CD14-positive monocyte (primary cell): ENCODE results near the gene ATP1B3. TPM values are rescaled to one million over a fixed set of nuclear protein-coding genes. Genes with fewer than 3 reads are reported as not detected.

Experiments used
- DNase-seq, 3 donors: peaks; one replicate each; pipeline ENCODE4 v3.0.0-alpha.2; 2011 to 2022
- H2AFZ ChIP-seq: 2 replicates; pipeline ENCODE4 v1.6.0; 2012; ENCODE audit warnings: mild to moderate bottlenecking, low read depth, low read length, inconsistent platforms; ENCODE audit not compliant: insufficient read depth, poor library complexity, severe bottlenecking
- H3K27ac ChIP-seq, 2 donors: 1 replicate in 1 of 2; 2 replicates in 1 of 2; pipeline ENCODE4 v1.5.1; 2012 to 2013; ENCODE audit warnings: low read length in 2 of 2, control low read depth in 1 of 2, inconsistent platforms in 1 of 2, low read depth in 1 of 2, mild to moderate bottlenecking in 1 of 2
- H3K27me3 ChIP-seq, 2 donors: one replicate each; pipeline versions ENCODE4 v1.6.0 to v1.6.1; 2011 to 2013; ENCODE audit warnings: low read length in 2 of 2; ENCODE audit not compliant: control insufficient read depth in 2 of 2, insufficient read depth in 2 of 2
- H3K36me3 ChIP-seq, 2 donors: replicated peaks in 1 of 2; 1 replicate in 1 of 2; 2 replicates in 1 of 2; pipeline versions ENCODE4 v1.5.1 to v1.6.1; 2012 to 2013; ENCODE audit warnings: low read length in 2 of 2, control low read depth in 1 of 2, inconsistent platforms in 1 of 2, mild to moderate bottlenecking in 1 of 2; ENCODE audit not compliant: insufficient read depth in 2 of 2, control insufficient read depth in 1 of 2
- H3K4me1 ChIP-seq, 2 donors: 1 replicate in 1 of 2; 2 replicates in 1 of 2; pipeline versions ENCODE4 v1.5.1 to v1.6.1; 2012 to 2013; ENCODE audit warnings: low read length in 2 of 2, control low read depth in 1 of 2, inconsistent platforms in 1 of 2, mild to moderate bottlenecking in 1 of 2, moderate library complexity in 1 of 2; ENCODE audit not compliant: insufficient read depth in 2 of 2, control insufficient read depth in 1 of 2
- H3K4me2 ChIP-seq: replicated peaks from 2 replicates; pipeline ENCODE3; 2012; ENCODE audit warnings: low read length, moderate library complexity, mild to moderate bottlenecking; ENCODE audit not compliant: poor library complexity, severe bottlenecking; ENCODE audit errors: extremely low read depth
- H3K4me3 ChIP-seq, 3 experiments: fragments of 200-600 bp in 1 of 3; sonication (generic) in 1 of 3; replicated peaks in 1 of 3; 1 replicate in 2 of 3; 2 replicates in 1 of 3; pipeline ENCODE4 v1.5.1; 2011 to 2013; ENCODE audit warnings: low read length in 3 of 3, mild to moderate bottlenecking in 3 of 3, control low read depth in 2 of 3, low read depth in 2 of 3, inconsistent platforms in 1 of 3, moderate library complexity in 1 of 3
- H3K79me2 ChIP-seq: 2 replicates; pipeline ENCODE4 v1.6.0; 2012; ENCODE audit warnings: mild to moderate bottlenecking, control low read depth, inconsistent platforms, low read length, moderate library complexity; ENCODE audit not compliant: insufficient read depth
- H3K9ac ChIP-seq: 2 replicates; pipeline ENCODE4 v1.6.0; 2017; ENCODE audit warnings: low read length, mild to moderate bottlenecking; ENCODE audit not compliant: insufficient read depth, poor library complexity, severe bottlenecking
- H3K9me3 ChIP-seq, 2 donors: replicated peaks in 1 of 2; 1 replicate in 1 of 2; 2 replicates in 1 of 2; pipeline versions ENCODE4 v1.5.1 to v1.6.1; 2012 to 2013; ENCODE audit warnings: low read length in 2 of 2, control low read depth in 1 of 2; ENCODE audit not compliant: control insufficient read depth in 1 of 2, insufficient read depth in 1 of 2
- H4K20me1 ChIP-seq: 2 replicates; pipeline ENCODE4 v1.6.0; 2012; ENCODE audit warnings: mild to moderate bottlenecking, low read length, control low read depth, moderate library complexity; ENCODE audit not compliant: insufficient read depth
- H3K27ac Mint-ChIP-seq, 7 donors: one replicate each; pipeline ENCODE4 v1.8.0; 2020; ENCODE audit warnings: mild to moderate bottlenecking in 7 of 7, mixed read lengths in 7 of 7, moderate library complexity in 6 of 7, inconsistent platforms in 2 of 7
- H3K27me3 Mint-ChIP-seq, 3 donors: one replicate each; pipeline ENCODE4 v1.8.0; 2021 to 2022; ENCODE audit warnings: low read depth in 3 of 3, mild to moderate bottlenecking in 3 of 3, mixed read lengths in 3 of 3, moderate library complexity in 3 of 3, inconsistent platforms in 1 of 3
- H3K36me3 Mint-ChIP-seq, 2 donors: one replicate each; pipeline ENCODE4 v1.8.0; 2020; ENCODE audit warnings: mixed read lengths in 2 of 2, inconsistent platforms in 1 of 2, mild to moderate bottlenecking in 1 of 2
- H3K4me1 Mint-ChIP-seq: one replicate; pipeline ENCODE4 v1.8.0; 2020; ENCODE audit warnings: mild to moderate bottlenecking, mixed read lengths
- H3K4me3 Mint-ChIP-seq, 2 donors: one replicate each; pipeline ENCODE4 v1.8.0; 2020; ENCODE audit warnings: mild to moderate bottlenecking in 2 of 2, mixed read lengths in 2 of 2, moderate library complexity in 1 of 2
- H3K9me3 Mint-ChIP-seq, 7 donors: one replicate each; pipeline ENCODE4 v1.8.0; 2020 to 2022; ENCODE audit warnings: mixed read lengths in 7 of 7, mild to moderate bottlenecking in 6 of 7, moderate library complexity in 6 of 7, inconsistent platforms in 2 of 7
- CTCF ChIP-seq: fragments of 200-600 bp; IDR thresholded peaks from one replicate; pipeline ENCODE4 v1.8.0; 2022; ENCODE audit warnings: antibody characterized with exemption, mild to moderate bottlenecking
- WGBS: methylation state at CpG from one replicate; pipeline ENCODE4 v1.1.5; 2013; ENCODE audit warnings: missing lambda C conversion rate; ENCODE audit not compliant: insufficient coverage; 5-methylcytosine and 5-hydroxymethylcytosine counted together
- intact Hi-C, 2 donors: fragments of 100-400 bp; cut with micrococcal nuclease; formaldehyde crosslinking; loops; one replicate each; pipeline versions ENCODE4 v1.15.0 to v1.15.1; 2023
- polyA plus RNA-seq, 3 donors: library from polyadenylated mRNA; depleted of rRNA in 1 of 3; unstranded in 2 of 3; stranded (reverse) in 1 of 3; fragments of 300-500 nt in 2 of 3; fragments of >200 nt in 1 of 3; fragmentation: Illumina TruSeq in 2 of 3; gene quantifications; 1 replicate in 2 of 3; 2 replicates in 1 of 3; pipeline ENCODE4 v1.2.3, GENCODE V29; 2012 to 2021

The ATP1B3 gene
- polyA plus RNA-seq, 3 donors = 90.6 to 208 (median 177) TPM

- H3K27me3 Mint-ChIP-seq = no peaks in the 10 kb centered on the region
- Histone ChIP-seq H3K4me2 (no peak overlapping the region), H3K79me2 (no peaks in the 10 kb centered on the region), H4K20me1 (no peaks in the 10 kb centered on the region), H2AFZ (no peak overlapping the region), H3K9ac (no peak overlapping the region), H3K9me3 (no peaks in the 10 kb centered on the region), H3K27ac (no peak overlapping the region), H3K27me3 (no peaks in the 10 kb centered on the region), H3K36me3 (peaks cover 0 to 8% of the 10 kb centered on the region in 2 donors), H3K4me3 (no peak overlapping the region), H3K4me1 (no peaks in the 10 kb centered on the region)
- H3K36me3 Mint-ChIP-seq = peaks cover 14 to 17% of the 10 kb centered on the region in 2 donors
- peaks cover 0 to 2% (median 0%) of the 10 kb centered on the region in 7 donors for H3K9me3 Mint-ChIP-seq
- intact Hi-C loops = no loop called here
- no peak for DNase-seq
- H3K4me3 Mint-ChIP-seq = no peak overlapping the region
- H3K27ac Mint-ChIP-seq = peak overlapping the region in 1 of 7 donors; percentile 17
- TF ChIP-seq CTCF = no peak
- peaks cover 1% of the 10 kb centered on the region for H3K4me1 Mint-ChIP-seq
- 30% methylated on average over 2 of the region's 6 CpGs for WGBS
These were observed 78.7 kb downstream of the ATP1B3 start for GRCh38 chr3:141955175-141955574.

- Mint-ChIP-seq H3K4me3 (no peak overlapping the region), H3K27ac (no peak overlapping the region), H3K4me1 (peaks cover 1% of the 10 kb centered on the region), H3K36me3 (peaks cover 6 to 10% of the 10 kb centered on the region in 2 donors), H3K9me3 (peaks cover 0 to 2% (median 0%) of the 10 kb centered on the region in 7 donors), H3K27me3 (no peaks in the 10 kb centered on the region)
- no peaks in the 10 kb centered on the region for H3K27me3 ChIP-seq
- H3K9me3 ChIP-seq = no peaks in the 10 kb centered on the region
- no peaks in the 10 kb centered on the region for H4K20me1 ChIP-seq
- DNase-seq = no peak
- 92% methylated on average over 4 of the region's 8 CpGs for WGBS
- no peak overlapping the region for H3K9ac ChIP-seq
- H3K79me2 ChIP-seq = no peaks in the 10 kb centered on the region
- intact Hi-C loops = loop anchor here (5.0 to 10.0 kb wide), 2 partner anchors 322 to 325 kb away; no protein-coding TSS in a partner anchor
- no peak for TF ChIP-seq CTCF
- H2AFZ ChIP-seq = no peak overlapping the region
- no peak overlapping the region for H3K27ac ChIP-seq
- H3K4me1 ChIP-seq = no peaks in the 10 kb centered on the region
- no peak overlapping the region for H3K4me3 ChIP-seq
- H3K36me3 ChIP-seq = no peaks in the 10 kb centered on the region
- H3K4me2 ChIP-seq = no peak overlapping the region
These were observed 83.4 kb downstream of the ATP1B3 start for GRCh38 chr3:141959589-141960554.
